Pancreas (tissue), 10 donors: ENCODE results near the gene KRTAP12-1. TPM values are rescaled to one million over a fixed set of nuclear protein-coding genes. Genes with fewer than 3 reads are reported as not detected.
A peak's percentile ranks its signal among the peaks of the same experiment; 100 is the strongest.

ENCODE experiments used
- ATAC-seq, 4 donors: fragments of 200-7000 bp; cut with Tn5 transposase; one replicate each; pipeline versions ENCODE4 v1.8.0 to v1.9.1; 2020; ENCODE audit warnings: mild to moderate bottlenecking in 4 of 4, moderate library complexity in 4 of 4
- DNase-seq, 6 donors: peaks; one replicate each; pipeline ENCODE4 v3.0.0-alpha.2; 2020
- FAIRE-seq: peaks from 2 replicates; lab custom pipeline; 2012; peaks lifted over from hg19 to GRCh38; lab: Jason Lieb, UNC
- H3K27ac ChIP-seq, 4 donors: fragments of 200-600 bp; sonication (generic); 1 replicate in 3 of 4; 2 replicates in 1 of 4; pipeline versions ENCODE4 v1.5.0 to v1.8.0; 2020
- H3K27me3 ChIP-seq, 4 donors: fragments of 200-600 bp; one replicate each; pipeline ENCODE4 v1.8.0; 2021
- H3K36me3 ChIP-seq, 3 donors: fragments of 200-600 bp; sonication (generic) in 1 of 3; one replicate each; pipeline versions ENCODE4 v1.5.0 to v1.8.0; 2020 to 2021
- H3K4me1 ChIP-seq, 3 donors: fragments of 200-600 bp; one replicate each; pipeline ENCODE4 v1.8.0; 2021
- H3K4me3 ChIP-seq, 4 donors: fragments of 200-600 bp; sonication (generic) in 2 of 4; one replicate each; pipeline versions ENCODE4 v1.5.0 to v1.8.0; 2020 to 2021
- H3K9me3 ChIP-seq, 4 donors: fragments of 200-600 bp; one replicate each; pipeline ENCODE4 v1.8.0; 2021
- CTCF ChIP-seq, 4 donors: fragments of 200-600 bp; sonication (generic) in 3 of 4; IDR thresholded peaks; one replicate each; pipeline versions ENCODE4 v1.5.0 to v1.8.0; 2021; ENCODE audit warnings: antibody characterized with exemption in 4 of 4
- WGBS, 2 donors: extraction: QIAGEN DNeasy Blood & Tissue Kit; methylation state at CpG; one replicate each; pipeline ENCODE4 v1.1.7; 2013; 5-methylcytosine and 5-hydroxymethylcytosine counted together
- intact Hi-C, 3 donors: fragments of 100-400 bp; cut with DNase I; formaldehyde crosslinking; loops; one replicate each; pipeline versions ENCODE4 v1.11.1 to v1.14.2; 2022
- polyA plus RNA-seq, 2 donors: library from polyadenylated mRNA; stranded (reverse); fragments of 200-250 nt; gene quantifications; one replicate each; pipeline ENCODE4 v1.2.3, GENCODE V29; 2013
- total RNA-seq, 6 donors: library from RNA; stranded (reverse); fragmentation: NEBNext Ultra II Directional in 4 of 6; extraction: Animal tissue kit (Norgen Biotek cat#: 25700) in 4 of 6; gene quantifications; one replicate each; pipeline versions ENCODE4 v1.2.1 to v1.2.4, GENCODE V29; 2021 to 2023
- donor health status: healthy with polysubstance abuse.
- donor health status: DM: no; HTN: no; CAD: no; lungs with moderate emphysema.
- donor health status: DM: no; HTN: no; CAD: no.
- donor health status: control.
- donor health status: control.
- donor health status: Bipolar disorder and iron deficiency.
- donor health status: DM: yes; HTN: yes; CAD: no.
- donor health status: DM: no; HTN: no; CAD: no.
- donor health status: DM: no; HTN: no; CAD: no.
- donor health status: DM: yes; HTN: yes; CAD: no.

Gene KRTAP12-1
- total and polyA plus RNA-seq, 8 donors: not detected

- no peak overlapping the region for H3K27ac ChIP-seq
- peaks cover 0 to 25% (median 4%) of the 10 kb centered on the region in 4 donors for H3K27me3 ChIP-seq
These were observed 24.2 kb upstream of the KRTAP12-1 start for GRCh38 chr21:44706026-44706705.

GRCh38 chr21:44704636-44705001 is 22.7 kb upstream of the KRTAP12-1 start:
- no peak for DNase-seq
- no peak overlapping the region for H3K4me3 ChIP-seq
- 32 to 36% methylated on average over 13 of the region's 13 CpGs for WGBS, 2 donors
- no peak for TF ChIP-seq CTCF (IDR thresholded peaks at IDR 0.05)
- H3K27ac ChIP-seq: no peak overlapping the region
- no peaks in the 10 kb centered on the region for H3K36me3 ChIP-seq
- no peak for ATAC-seq
- no peak for FAIRE-seq
- intact Hi-C loops: no loop called here
- H3K9me3 ChIP-seq: no peaks in the 10 kb centered on the region
- peaks cover 0 to 14% (median 4%) of the 10 kb centered on the region in 4 donors for H3K27me3 ChIP-seq
- H3K4me1 ChIP-seq: no peaks in the 10 kb centered on the region

More at GRCh38 chr21:44706026-44706705, 24.2 kb upstream of the KRTAP12-1 start:
- H3K36me3 ChIP-seq: no peaks in the 10 kb centered on the region
- intact Hi-C loops: no loop called here
- WGBS, 2 donors: 16 to 22% methylated on average over 52 to 54 of the region's 54 CpGs
- no peaks in the 10 kb centered on the region for H3K4me1 ChIP-seq
- FAIRE-seq: no peak
- DNase-seq: no peak
- no peak for ATAC-seq
- TF ChIP-seq CTCF (IDR thresholded peaks at IDR 0.05): no peak
- H3K4me3 ChIP-seq: no peak overlapping the region
- H3K9me3 ChIP-seq: no peaks in the 10 kb centered on the region

- DNase-seq (peak in 1 of 6 donors; percentile 53), ATAC-seq (no peak), FAIRE-seq (no peak)
- no peak for TF ChIP-seq CTCF (IDR thresholded peaks at IDR 0.05)
- WGBS, 2 donors: 34 to 35% methylated on average over 13 of the region's 13 CpGs
- Histone ChIP-seq H3K4me1 (no peaks in the 10 kb centered on the region), H3K27ac (no peak overlapping the region), H3K9me3 (no peaks in the 10 kb centered on the region), H3K4me3 (no peak overlapping the region), H3K27me3 (peaks cover 0 to 13% (median 4%) of the 10 kb centered on the region in 4 donors), H3K36me3 (no peaks in the 10 kb centered on the region)
- intact Hi-C loops: no loop called here
These were observed 22.0 kb upstream of the KRTAP12-1 start for GRCh38 chr21:44703731-44704635.

GRCh38 chr21:44702973-44703730 is 21.2 kb upstream of the KRTAP12-1 start:
- no peaks in the 10 kb centered on the region for H3K4me1 ChIP-seq
- peaks cover 0 to 18% (median 4%) of the 10 kb centered on the region in 4 donors for H3K27me3 ChIP-seq
- no peak for FAIRE-seq
- 35 to 42% methylated on average over 16 of the region's 16 CpGs for WGBS, 2 donors
- no peak overlapping the region for H3K4me3 ChIP-seq
- peak in 2 of 4 donors; percentile 61 to 70 for ATAC-seq
- no peaks in the 10 kb centered on the region for H3K36me3 ChIP-seq
- no peaks in the 10 kb centered on the region for H3K9me3 ChIP-seq
- no peak overlapping the region for H3K27ac ChIP-seq
- no peak for DNase-seq
- no peak for TF ChIP-seq CTCF (IDR thresholded peaks at IDR 0.05)
- intact Hi-C loops: no loop called here
